Prostate gland (tissue), 2 donors: ENCODE measurements around the gene BEX1. TPM values are rescaled to one million over a fixed set of nuclear protein-coding genes. Genes with fewer than 3 reads are reported as not detected.
"Not testable (repeated sequence)": the region's sequence is repeated elsewhere in the genome, so short reads cannot be mapped to it uniquely, and the experiment has no call there.

Source experiments
- DNase-seq: peaks from one replicate; pipeline ENCODE4 v3.0.0-alpha.2; 2019; ENCODE audit warnings: low spot score
- H3K27ac ChIP-seq, 2 donors: fragments of 200-600 bp; sonication (generic); 2 replicates each; pipeline ENCODE4 v1.5.1; 2017 to 2019
- H3K27me3 ChIP-seq: fragments of 200-600 bp; sonication (generic); replicated peaks from 2 replicates; pipeline ENCODE4 v1.5.1; 2019; ENCODE audit not compliant: insufficient read depth
- H3K36me3 ChIP-seq, 2 donors: fragments of 200-600 bp; sonication (generic); 1 replicate in 1 of 2; 2 replicates in 1 of 2; pipeline versions ENCODE4 v1.5.1 to v1.8.1; 2017 to 2019
- H3K4me1 ChIP-seq: fragments of 200-600 bp; sonication (generic); replicated peaks from 2 replicates; pipeline ENCODE4 v1.5.1; 2019
- H3K4me3 ChIP-seq, 2 donors: fragments of 200-600 bp; sonication (generic); 2 replicates each; pipeline ENCODE4 v1.5.1; 2017 to 2019
- H3K9me3 ChIP-seq: fragments of 200-600 bp; sonication (generic); 2 replicates; pipeline ENCODE4 v1.5.1; 2017
- CTCF ChIP-seq, 4 experiments: fragments of 200-600 bp in 2 of 4; fragments of 450-650 bp in 2 of 4; sonication (generic) in 2 of 4; IDR thresholded peaks; 1 replicate in 3 of 4; 2 replicates in 1 of 4; pipeline ENCODE4 v1.5.1; 2016 to 2019; ENCODE audit warnings: antibody characterized with exemption in 4 of 4, mild to moderate bottlenecking in 2 of 4, moderate library complexity in 2 of 4
- POLR2A ChIP-seq: fragments of 450-650 bp; IDR thresholded peaks from one replicate; pipeline ENCODE4 v1.6.1; 2016; ENCODE audit warnings: antibody characterized with exemption, mild to moderate bottlenecking
- POLR2AphosphoS5 ChIP-seq: sonication (generic); formaldehyde crosslinking; IDR thresholded peaks from one replicate; pipeline ENCODE4 v1.6.1; 2017; ENCODE audit warnings: antibody characterized with exemption
- WGBS: methylation state at CpG from one replicate; pipeline ENCODE4 v1.1.5; 2018; 5-methylcytosine and 5-hydroxymethylcytosine counted together
- intact Hi-C: fragments of 100-400 bp; cut with DNase I; formaldehyde crosslinking; loops from one replicate; pipeline ENCODE4 v1.14.2; 2022
- total RNA-seq, 2 donors: library from RNA; depleted of rRNA; stranded (reverse); fragments of >200 nt; gene quantifications; one replicate each; pipeline ENCODE4 v1.1.0, GENCODE V29; 2016

BEX1 gene
- total RNA-seq, result 100 to 1,000 TPM in 1 of 2 donors, 10 to 100 TPM in 1; 19.8 to 295 TPM

- no peaks in the 10 kb centered on the region for H3K9me3 ChIP-seq
- WGBS, result under 1% methylated on average over 22 of the region's 39 CpGs
- TF ChIP-seq CTCF (IDR thresholded peaks at IDR 0.05) (no peak), POLR2A (no peak), POLR2AphosphoS5 (no peak)
- no peaks in the 10 kb centered on the region for H3K36me3 ChIP-seq
- intact Hi-C loops, result no loop called here
- peak; percentile 6 for DNase-seq
- H3K27ac ChIP-seq, result no peak within 1 kb of the TSS
- peak within 1 kb of the TSS; percentile 14 to 27 for H3K4me3 ChIP-seq
- H3K27me3 ChIP-seq, result no peaks in the 10 kb centered on the region
- H3K4me1 ChIP-seq, result no peaks in the 10 kb centered on the region
These were observed at the start of gene BEX1 for GRCh38 chrX:103063918-103064434. Gene BEX1, minus strand, starts transcription at chrX:103064171. Its CDS starts 897 bp downstream, at chrX:103063274.

DNA sequence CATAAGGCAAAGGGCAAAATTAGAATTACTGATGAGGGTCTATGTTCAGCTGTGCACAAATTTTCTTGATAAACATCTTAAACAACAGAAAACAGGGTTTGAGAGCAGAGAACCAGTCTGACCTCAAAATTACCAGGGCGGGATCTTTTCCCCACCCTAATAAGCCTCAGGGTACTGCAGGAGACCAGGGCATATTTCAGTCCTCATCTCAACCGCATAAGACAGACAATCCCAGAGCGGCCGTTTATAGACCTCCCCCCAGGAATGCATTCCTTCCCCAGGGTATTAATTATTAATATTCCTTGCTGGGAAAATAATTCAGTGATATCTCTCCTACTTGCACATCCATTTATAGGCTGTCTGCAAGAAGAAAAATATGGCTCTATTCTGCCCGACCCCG lies 45.5 kb upstream of the BEX1 start:
- H3K9me3 ChIP-seq, H3K27me3 ChIP-seq, H3K36me3 ChIP-seq, H3K4me3 ChIP-seq, H3K4me1 ChIP-seq, DNase-seq, H3K27ac ChIP-seq, intact Hi-C loops: not testable (repeated sequence)
- 95% methylated on average over 6 of the region's 6 CpGs for WGBS

DNA sequence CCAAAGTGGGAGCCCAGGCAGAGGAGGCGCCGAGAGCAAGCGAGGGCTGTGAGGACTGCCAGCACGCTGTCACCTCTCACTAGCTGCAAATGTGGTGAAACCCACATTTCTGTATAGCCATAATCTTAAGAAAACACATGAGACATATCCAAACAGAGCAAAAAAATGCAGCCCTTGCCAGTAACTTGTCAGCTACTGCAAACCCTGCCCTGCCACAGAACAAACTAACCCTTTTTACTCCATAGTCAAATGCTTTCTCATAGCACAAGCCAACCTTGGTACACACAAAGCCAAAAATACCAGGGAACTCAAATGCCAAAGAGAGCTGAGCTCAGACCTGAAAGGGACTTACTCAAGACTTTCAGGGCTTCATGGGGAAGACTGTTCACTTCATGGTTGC lies 43.9 kb upstream of the BEX1 start:
- Histone ChIP-seq H3K9me3 (no peaks in the 10 kb centered on the region), H3K36me3 (no peaks in the 10 kb centered on the region), H3K27me3 (no peaks in the 10 kb centered on the region), H3K4me1 (no peaks in the 10 kb centered on the region), H3K27ac (no peak overlapping the region), H3K4me3 (no peak overlapping the region)
- DNase-seq, result no peak
- intact Hi-C loops, result no loop called here
- 93% methylated on average over 3 of the region's 4 CpGs for WGBS
- TF ChIP-seq CTCF (IDR thresholded peaks at IDR 0.05), result no peak
- TF ChIP-seq POLR2A, result no peak
- TF ChIP-seq POLR2AphosphoS5, result no peak

DNA sequence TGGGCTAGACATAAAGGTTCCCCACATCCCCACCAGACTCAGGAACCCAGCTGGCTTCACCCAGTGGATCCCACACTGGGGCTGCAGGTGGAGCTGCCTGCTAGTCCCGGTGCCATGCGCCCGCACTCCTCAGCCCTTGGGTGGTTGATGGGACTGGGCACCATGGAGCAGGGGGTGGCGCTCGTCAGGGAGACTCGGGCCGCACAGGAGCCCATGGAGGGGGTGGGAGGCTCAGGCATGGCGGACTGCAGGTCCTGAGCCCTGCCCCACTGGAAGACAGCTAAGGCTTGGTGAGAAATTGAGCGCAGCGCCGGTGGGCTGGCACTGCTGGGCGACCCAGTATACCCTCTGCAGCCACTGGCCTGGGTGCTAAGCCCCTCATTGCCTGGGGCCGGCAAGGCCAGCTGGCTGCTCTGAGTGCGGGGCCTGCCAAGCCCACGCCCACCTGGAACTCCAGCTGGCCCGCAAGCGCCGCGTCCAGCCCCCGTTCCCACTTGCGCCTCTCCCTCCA lies 43.3 kb upstream of the BEX1 start:
- H3K4me1 ChIP-seq, intact Hi-C loops, H3K4me3 ChIP-seq, H3K36me3 ChIP-seq, H3K27me3 ChIP-seq, DNase-seq, H3K27ac ChIP-seq, H3K9me3 ChIP-seq: not testable (repeated sequence)
- WGBS, result 94% methylated on average over 11 of the region's 21 CpGs

DNA sequence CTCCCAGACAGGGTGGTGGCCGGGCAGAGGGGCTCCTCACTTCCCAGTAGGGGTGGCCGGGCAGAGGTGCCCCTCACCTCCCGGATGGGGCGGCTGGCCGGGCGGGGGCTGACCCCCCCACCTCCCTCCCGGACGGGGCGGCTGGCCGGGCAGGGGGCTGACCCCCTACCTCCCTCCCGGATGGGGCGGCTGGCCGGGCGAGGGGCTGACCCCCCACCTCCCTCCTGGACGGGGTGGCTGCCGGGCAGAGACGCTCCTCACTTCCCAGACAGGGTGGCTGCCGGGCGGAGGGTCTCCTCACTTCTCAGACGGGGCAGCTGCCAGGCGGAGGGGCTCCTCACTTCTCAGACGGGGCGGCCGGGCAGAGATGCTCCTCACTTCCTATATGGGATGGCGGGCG lies 40.4 kb upstream of the BEX1 start:
- DNase-seq, H3K27me3 ChIP-seq, H3K36me3 ChIP-seq, H3K4me1 ChIP-seq, H3K9me3 ChIP-seq, intact Hi-C loops, H3K4me3 ChIP-seq, H3K27ac ChIP-seq: not testable (repeated sequence)
- 87% methylated on average over 4 of the region's 26 CpGs for WGBS

- H3K4me1 ChIP-seq, H3K36me3 ChIP-seq, H3K27me3 ChIP-seq, H3K27ac ChIP-seq, H3K9me3 ChIP-seq, intact Hi-C loops, DNase-seq, H3K4me3 ChIP-seq: not testable (repeated sequence)
- no CpG with 5 or more reads among the region's 2 CpGs for WGBS
These were observed 39.9 kb upstream of the BEX1 start for GRCh38 chrX:103103866-103104265.

DNA sequence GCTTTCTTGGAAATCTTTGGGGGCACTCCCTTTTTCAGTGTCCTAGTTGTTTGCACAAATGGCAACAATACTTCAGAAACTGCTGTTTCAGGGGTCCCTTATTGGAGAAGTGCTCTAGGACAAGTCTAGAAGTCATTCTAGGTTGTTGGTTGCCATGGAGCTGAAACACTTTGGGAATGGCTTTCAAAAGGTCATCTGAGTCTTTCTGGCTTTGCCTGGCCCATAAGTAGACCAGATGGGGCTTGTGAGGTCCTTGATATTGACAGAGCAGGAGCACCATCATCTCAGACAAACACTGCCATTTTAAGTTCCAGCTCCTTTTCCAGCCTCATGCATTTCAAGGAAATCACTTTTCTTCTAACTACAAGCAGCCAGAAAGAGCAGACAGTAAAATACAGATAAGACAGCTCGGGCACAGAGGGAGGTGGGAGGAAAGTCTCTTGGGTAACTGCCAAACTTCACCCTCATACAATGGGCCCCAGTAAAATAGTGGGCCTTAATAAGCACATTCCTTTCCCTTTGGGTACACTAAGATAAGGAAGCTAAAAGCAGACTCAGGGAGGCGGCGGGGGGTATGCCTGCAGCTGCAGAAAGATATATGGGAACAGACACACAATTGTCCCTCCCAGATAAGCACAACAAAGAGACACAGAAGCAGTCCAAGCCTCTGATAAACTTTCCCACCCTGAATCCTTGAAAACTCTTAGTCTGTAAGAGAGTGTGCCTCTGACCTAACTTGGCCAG lies 37.5 kb upstream of the BEX1 start:
- no peak overlapping the region for H3K4me3 ChIP-seq
- H3K36me3 ChIP-seq, result no peaks in the 10 kb centered on the region
- no peaks in the 10 kb centered on the region for H3K4me1 ChIP-seq
- TF ChIP-seq POLR2A, result no peak
- TF ChIP-seq POLR2AphosphoS5, result no peak
- TF ChIP-seq CTCF (IDR thresholded peaks at IDR 0.05), result no peak
- intact Hi-C loops, result no loop called here
- H3K27ac ChIP-seq, result no peak overlapping the region
- 8% methylated on average over 3 of the region's 3 CpGs for WGBS
- DNase-seq, result no peak
- no peaks in the 10 kb centered on the region for H3K27me3 ChIP-seq
- no peaks in the 10 kb centered on the region for H3K9me3 ChIP-seq
